Stimulated activated naive CD8-positive, alpha-beta T cell treated with anti-CD3 and anti-CD28 coated beads, Interleukin-15, Interleukin-2, amounts not matched to agents 100 ng/mL and 50 ng/mL, for 24 hours (primary cell): ENCODE measurements around the gene CHST5.
A peak's percentile ranks its signal among the peaks of the same experiment; 100 is the strongest.
"Not testable (repeated sequence)": the region's sequence is repeated elsewhere in the genome, so short reads cannot be mapped to it uniquely, and the experiment has no call there.

Source experiments
- H3K27ac Mint-ChIP-seq: one replicate; pipeline ENCODE4 v1.8.0; 2021; ENCODE audit warnings: mild to moderate bottlenecking, mixed read lengths
- H3K27me3 Mint-ChIP-seq: one replicate; pipeline ENCODE4 v1.8.0; 2021; ENCODE audit warnings: mixed read lengths
- H3K36me3 Mint-ChIP-seq: one replicate; pipeline ENCODE4 v1.8.0; 2021; ENCODE audit warnings: low read depth, mixed read lengths
- H3K4me1 Mint-ChIP-seq: one replicate; pipeline ENCODE4 v1.8.0; 2021; ENCODE audit warnings: low read depth, mixed read lengths
- H3K4me3 Mint-ChIP-seq: one replicate; pipeline ENCODE4 v1.8.0; 2021; ENCODE audit warnings: mild to moderate bottlenecking, mixed read lengths
- H3K9me3 Mint-ChIP-seq: one replicate; pipeline ENCODE4 v1.8.0; 2021; ENCODE audit warnings: mixed read lengths

CHST5 gene

DNA sequence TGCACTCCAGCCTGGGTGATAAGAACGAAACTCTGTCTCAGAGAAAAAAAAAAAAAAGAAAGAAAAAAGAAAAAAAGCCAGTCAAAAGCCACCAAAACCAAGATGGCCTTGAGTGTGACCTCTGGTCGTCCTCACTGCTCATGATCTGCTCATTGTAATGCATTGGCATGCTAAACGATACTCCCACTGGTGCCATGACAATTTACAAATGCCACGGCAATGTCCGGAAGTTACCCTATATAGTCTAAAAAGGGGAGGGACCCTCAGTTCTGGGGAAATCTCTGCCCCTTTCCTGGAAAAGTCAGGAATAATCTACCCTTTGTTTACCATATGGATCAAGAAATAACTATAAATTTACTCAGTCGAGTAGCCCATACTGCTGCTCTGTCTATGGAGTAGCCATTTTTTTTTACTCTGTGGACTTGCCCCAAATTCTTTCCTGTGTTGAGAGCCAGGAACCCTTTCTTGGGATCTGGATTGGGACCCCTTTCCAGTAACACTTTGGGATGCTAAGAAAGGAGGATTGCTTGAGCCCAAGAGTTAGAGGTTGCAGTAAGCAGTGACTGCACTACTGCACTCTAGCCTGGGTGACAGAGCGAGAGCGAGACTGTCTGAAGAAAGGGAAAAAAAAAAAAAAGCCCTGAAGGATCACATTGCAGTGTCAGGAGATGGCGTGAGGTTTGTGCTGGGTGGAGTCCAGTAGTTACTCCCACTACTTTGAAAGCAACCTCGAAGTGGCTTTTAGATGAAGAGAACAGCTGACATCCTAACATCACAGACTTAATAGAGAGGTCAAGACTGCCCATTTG is 23.9 kb upstream of the CHST5 start:
- H3K27ac Mint-ChIP-seq = no peak overlapping the region
- H3K9me3 Mint-ChIP-seq = no peaks in the 10 kb centered on the region
- H3K36me3 Mint-ChIP-seq = no peaks in the 10 kb centered on the region
- peaks cover 11% of the 10 kb centered on the region for H3K4me1 Mint-ChIP-seq
- no peak overlapping the region for H3K4me3 Mint-ChIP-seq
- H3K27me3 Mint-ChIP-seq = peaks cover 11% of the 10 kb centered on the region

DNA sequence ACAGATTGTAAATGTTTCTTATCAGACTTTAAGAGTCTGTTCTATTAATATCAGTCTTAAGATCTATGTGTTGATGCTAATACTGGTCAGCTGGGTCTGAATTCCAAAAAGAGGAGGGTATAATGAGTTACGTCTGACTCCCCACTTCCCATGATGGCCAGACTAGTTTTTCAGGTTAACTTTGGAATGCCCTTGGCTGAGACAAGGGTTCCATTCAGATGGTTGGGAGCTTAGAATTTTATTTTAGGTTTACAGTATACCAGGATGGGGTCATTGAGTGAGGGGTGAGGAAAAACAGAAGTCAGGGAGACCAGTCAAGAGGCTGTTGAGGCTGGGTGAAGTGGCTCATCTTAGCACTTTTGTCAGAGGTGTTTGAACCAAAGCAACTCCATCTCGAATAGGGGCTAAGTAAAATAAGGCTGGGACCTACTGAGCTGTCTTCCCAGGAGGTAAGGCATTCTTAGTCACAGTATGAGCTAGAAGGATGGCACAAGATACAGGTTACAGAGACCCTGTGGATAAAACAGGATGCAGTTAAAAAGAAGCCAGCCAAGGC is 23.0 kb upstream of the CHST5 start:
- H3K4me1 Mint-ChIP-seq = peaks cover 9% of the 10 kb centered on the region
- no peaks in the 10 kb centered on the region for H3K36me3 Mint-ChIP-seq
- H3K4me3 Mint-ChIP-seq = no peak overlapping the region
- no peaks in the 10 kb centered on the region for H3K9me3 Mint-ChIP-seq
- no peak overlapping the region for H3K27ac Mint-ChIP-seq
- peaks cover 11% of the 10 kb centered on the region for H3K27me3 Mint-ChIP-seq

DNA sequence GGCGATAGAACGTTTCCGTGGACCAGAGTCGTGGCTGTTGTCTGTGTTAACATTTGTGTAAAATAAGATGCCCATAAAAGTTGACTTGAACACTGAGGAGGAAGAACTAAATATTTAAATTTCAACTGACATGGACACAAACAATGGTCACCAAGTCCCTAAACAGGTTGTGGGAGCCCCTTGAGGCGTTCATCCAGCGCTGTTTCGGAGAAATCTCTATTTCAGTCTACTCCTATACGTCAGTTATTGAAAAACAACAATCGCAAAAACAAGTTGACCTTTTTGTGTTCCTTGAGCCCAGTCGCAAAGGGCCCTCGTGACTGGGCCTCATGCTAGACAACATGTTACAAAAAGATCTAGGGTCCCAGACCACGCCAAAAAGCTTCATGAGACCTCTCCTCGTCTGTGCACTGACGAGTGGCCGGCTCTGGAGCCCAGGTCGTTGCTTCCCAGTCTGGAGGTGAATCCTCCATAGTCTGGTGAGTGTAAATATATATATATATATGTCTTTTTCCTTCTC is 20.6 kb upstream of the CHST5 start:
- Mint-ChIP-seq H3K27me3 (peaks cover 5% of the 10 kb centered on the region), H3K9me3 (no peaks in the 10 kb centered on the region), H3K4me3 (peak overlapping the region; percentile 90), H3K27ac (peak overlapping the region; percentile 82), H3K36me3 (no peaks in the 10 kb centered on the region), H3K4me1 (peaks cover 9% of the 10 kb centered on the region)

GRCh38 chr16:75555707-75556430 is 20.0 kb upstream of the CHST5 start, which contains the start of gene TMEM231:
TSS of gene TMEM231 (minus strand) at chr16:75556252. CDS start at chr16:75556209, 43 bp downstream.
- Mint-ChIP-seq H3K36me3 (no peaks in the 10 kb centered on the region), H3K27ac (peak within 1 kb of the TSS; percentile 92), H3K4me1 (peaks cover 9% of the 10 kb centered on the region)

GRCh38 chr16:75555213-75555706 is 19.4 kb upstream of the CHST5 start:
- Mint-ChIP-seq H3K9me3 (no peaks in the 10 kb centered on the region), H3K36me3 (no peaks in the 10 kb centered on the region), H3K27me3 (peaks cover 5% of the 10 kb centered on the region), H3K4me1 (peaks cover 9% of the 10 kb centered on the region), H3K4me3 (peak overlapping the region; percentile 90), H3K27ac (peak overlapping the region; percentile 92)

More at GRCh38 chr16:75555707-75556430, 20.0 kb upstream of the CHST5 start, which contains the start of gene TMEM231:
- Mint-ChIP-seq H3K4me3 (peak within 1 kb of the TSS; percentile 90), H3K27me3 (peaks cover 5% of the 10 kb centered on the region), H3K9me3 (no peaks in the 10 kb centered on the region)

DNA sequence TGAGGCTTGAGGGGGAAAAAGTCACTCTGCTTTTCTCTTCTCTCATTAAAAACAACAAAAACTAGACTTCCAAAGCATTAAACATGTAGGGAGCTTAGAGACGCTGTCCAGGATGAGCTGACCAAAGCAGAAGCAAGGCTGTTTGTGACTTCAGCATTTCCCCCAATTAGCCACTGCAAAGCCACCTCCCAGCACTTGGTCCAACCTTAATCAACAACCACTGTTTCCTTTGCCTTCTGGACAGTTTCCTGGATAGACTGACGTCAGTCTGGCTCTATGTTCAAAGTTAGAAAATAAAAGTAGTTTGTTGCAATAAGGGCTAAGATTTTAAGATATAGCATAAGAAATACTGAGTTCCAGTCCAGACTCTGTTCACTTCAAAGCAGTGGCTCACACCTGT is 17.0 kb upstream of the CHST5 start:
- H3K27me3 Mint-ChIP-seq = peaks cover 5% of the 10 kb centered on the region
- no peak overlapping the region for H3K4me3 Mint-ChIP-seq
- H3K4me1 Mint-ChIP-seq = peaks cover 9% of the 10 kb centered on the region
- no peaks in the 10 kb centered on the region for H3K36me3 Mint-ChIP-seq
- no peak overlapping the region for H3K27ac Mint-ChIP-seq
- no peaks in the 10 kb centered on the region for H3K9me3 Mint-ChIP-seq

GRCh38 chr16:75550211-75550662 is 14.3 kb upstream of the CHST5 start:
- Mint-ChIP-seq H3K27ac (no peak overlapping the region), H3K9me3 (no peaks in the 10 kb centered on the region), H3K4me3 (no peak overlapping the region), H3K36me3 (no peaks in the 10 kb centered on the region), H3K4me1 (peaks cover 1% of the 10 kb centered on the region), H3K27me3 (peaks cover 5% of the 10 kb centered on the region)

DNA sequence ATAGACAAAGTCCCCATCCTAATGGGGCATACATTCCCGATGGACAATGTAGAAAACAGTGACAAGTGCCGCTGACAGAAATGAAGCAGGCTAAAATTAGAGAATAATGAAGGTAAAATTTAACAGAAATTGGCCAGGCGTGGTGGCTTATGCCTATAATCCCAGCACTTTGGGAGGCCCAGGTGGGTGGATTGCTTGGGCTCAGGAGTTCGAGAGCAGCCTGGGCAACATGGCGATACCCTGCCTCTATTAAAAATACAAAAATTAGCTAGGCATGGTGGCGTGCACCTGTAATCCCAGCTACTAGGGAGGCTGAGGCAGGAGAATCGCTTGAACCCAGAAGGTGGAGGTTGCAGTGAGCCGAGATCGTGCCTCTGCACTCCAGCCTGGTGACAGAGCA is 12.5 kb upstream of the CHST5 start:
- H3K27me3 Mint-ChIP-seq, H3K4me1 Mint-ChIP-seq, H3K36me3 Mint-ChIP-seq, H3K9me3 Mint-ChIP-seq, H3K27ac Mint-ChIP-seq, H3K4me3 Mint-ChIP-seq: not testable (repeated sequence)

GRCh38 chr16:75546293-75546692 is 10.4 kb upstream of the CHST5 start:
- Mint-ChIP-seq H3K4me3 (no peak overlapping the region), H3K4me1 (no peaks in the 10 kb centered on the region), H3K9me3 (no peaks in the 10 kb centered on the region), H3K27me3 (no peaks in the 10 kb centered on the region), H3K27ac (no peak overlapping the region), H3K36me3 (no peaks in the 10 kb centered on the region)

GRCh38 chr16:75545879-75546278 is 10.0 kb upstream of the CHST5 start:
- H3K27ac Mint-ChIP-seq, H3K4me3 Mint-ChIP-seq, H3K36me3 Mint-ChIP-seq, H3K4me1 Mint-ChIP-seq, H3K27me3 Mint-ChIP-seq, H3K9me3 Mint-ChIP-seq: not testable (repeated sequence)

- H3K27ac Mint-ChIP-seq, H3K36me3 Mint-ChIP-seq, H3K9me3 Mint-ChIP-seq, H3K4me3 Mint-ChIP-seq, H3K27me3 Mint-ChIP-seq, H3K4me1 Mint-ChIP-seq: not testable (repeated sequence)
Measured at GRCh38 chr16:75542462-75542861, 6.6 kb upstream of the CHST5 start.

GRCh38 chr16:75541236-75541635 is 5.3 kb upstream of the CHST5 start:
- no peaks in the 10 kb centered on the region for H3K4me1 Mint-ChIP-seq
- no peaks in the 10 kb centered on the region for H3K27me3 Mint-ChIP-seq
- no peaks in the 10 kb centered on the region for H3K9me3 Mint-ChIP-seq
- no peak overlapping the region for H3K4me3 Mint-ChIP-seq
- H3K27ac Mint-ChIP-seq = no peak overlapping the region
- H3K36me3 Mint-ChIP-seq = no peaks in the 10 kb centered on the region

GRCh38 chr16:75538882-75539565 is 3.1 kb upstream of the CHST5 start:
- H3K9me3 Mint-ChIP-seq, H3K4me3 Mint-ChIP-seq, H3K27me3 Mint-ChIP-seq, H3K4me1 Mint-ChIP-seq, H3K36me3 Mint-ChIP-seq, H3K27ac Mint-ChIP-seq: not testable (repeated sequence)

DNA sequence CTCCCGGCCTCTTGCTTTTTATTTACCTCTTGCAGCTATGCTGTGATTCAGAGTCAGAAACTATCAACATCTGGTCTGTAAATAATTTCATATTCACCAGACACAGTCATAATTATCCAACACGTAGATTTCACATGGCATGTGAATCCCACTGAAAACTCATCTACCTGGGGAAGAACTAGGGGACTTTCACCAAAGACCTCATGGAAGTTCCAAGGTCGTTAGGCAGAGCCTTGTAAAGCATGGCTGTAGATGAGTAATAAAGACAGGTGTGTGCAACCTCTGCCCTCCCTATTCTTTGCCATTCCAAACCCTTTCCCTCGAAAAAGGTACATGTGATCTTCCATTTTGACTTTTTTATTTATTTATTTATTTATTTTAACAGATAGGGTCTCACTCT is 1.9 kb upstream of the CHST5 start:
- Mint-ChIP-seq H3K27me3 (no peaks in the 10 kb centered on the region), H3K9me3 (no peaks in the 10 kb centered on the region), H3K36me3 (no peaks in the 10 kb centered on the region), H3K4me3 (no peak overlapping the region), H3K27ac (no peak overlapping the region), H3K4me1 (no peaks in the 10 kb centered on the region)
